Measurements from ENCODE around the gene AGA. TPM values are rescaled to one million over a fixed set of nuclear protein-coding genes. Genes with fewer than 3 reads are reported as not detected.

Gene AGA
- total RNA-seq, 1 experiment from 2014 or later: 21.5 TPM

DNA sequence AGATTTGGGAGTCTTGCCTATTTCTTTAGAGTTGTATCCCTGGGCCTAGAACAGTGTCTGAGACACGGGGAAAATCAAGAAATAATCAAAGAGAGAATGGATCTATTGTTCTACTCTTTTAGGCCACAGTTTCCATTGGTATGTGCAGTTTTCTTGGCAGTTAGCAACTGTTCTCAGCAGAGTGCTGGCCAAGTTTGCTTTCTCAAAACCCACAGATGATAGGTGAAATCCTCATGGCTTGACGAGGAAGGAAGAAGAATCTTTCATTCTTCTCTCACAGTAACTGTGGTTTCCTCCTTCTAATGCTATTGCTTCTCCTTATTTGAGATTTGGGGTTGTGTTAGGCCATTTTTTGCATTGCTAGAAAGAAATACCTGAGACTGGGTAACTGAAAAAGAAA is 42.2 kb downstream of the AGA start:
- Histone ChIP-seq H4K20me1 (ENCODE audit: low read length) (no peaks in the 10 kb centered on the region), H3K27me3 (ENCODE audit: low read length) (no peaks in the 10 kb centered on the region), H3K9me2 (replicated peaks; ENCODE audit: low read length) (no peaks in the 10 kb centered on the region), H3K4me2 (ENCODE audit: low read length) (no peak overlapping the region), H3K79me2 (ENCODE audit: low read length) (no peaks in the 10 kb centered on the region), H3K36me3 (ENCODE audit: low read depth, low read length) (no peaks in the 10 kb centered on the region), H3K9me3 (ENCODE audit: low read length) (no peaks in the 10 kb centered on the region), H3K4me1 (ENCODE audit: insufficient read depth, low read length) (peaks cover 9% of the 10 kb centered on the region; the same call in 1 of the 2 replicates), H3K4me3 (ENCODE audit: low read length) (no peak overlapping the region), H2AFZ (ENCODE audit: low read length) (no peak overlapping the region), H3F3A (ENCODE audit: low read length, unreplicated experiment) (no peaks in the 10 kb centered on the region), H3K27ac (ENCODE audit: low read length) (no peak overlapping the region), H3K9ac (ENCODE audit: low read length) (no peak overlapping the region)
- no peak for ATAC-seq
- ChIA-PET POLR2A (ENCODE audit: unreplicated experiment) (no interaction called here), CTCF (no interaction called here)
- BruUV-seq (replicated peaks): no TSS peak
- intact Hi-C loops (cut with micrococcal nuclease): no loop called here
- TF ChIP-seq EZH2 (IDR thresholded peaks at IDR 0.05; ENCODE audit: low read length, unreplicated experiment): no peak
- no peak for TF ChIP-seq EZH2phosphoT487 (IDR thresholded peaks at IDR 0.05; ENCODE audit: borderline replicate concordance, low read length)
- TF ChIP-seq, protein P1, sequence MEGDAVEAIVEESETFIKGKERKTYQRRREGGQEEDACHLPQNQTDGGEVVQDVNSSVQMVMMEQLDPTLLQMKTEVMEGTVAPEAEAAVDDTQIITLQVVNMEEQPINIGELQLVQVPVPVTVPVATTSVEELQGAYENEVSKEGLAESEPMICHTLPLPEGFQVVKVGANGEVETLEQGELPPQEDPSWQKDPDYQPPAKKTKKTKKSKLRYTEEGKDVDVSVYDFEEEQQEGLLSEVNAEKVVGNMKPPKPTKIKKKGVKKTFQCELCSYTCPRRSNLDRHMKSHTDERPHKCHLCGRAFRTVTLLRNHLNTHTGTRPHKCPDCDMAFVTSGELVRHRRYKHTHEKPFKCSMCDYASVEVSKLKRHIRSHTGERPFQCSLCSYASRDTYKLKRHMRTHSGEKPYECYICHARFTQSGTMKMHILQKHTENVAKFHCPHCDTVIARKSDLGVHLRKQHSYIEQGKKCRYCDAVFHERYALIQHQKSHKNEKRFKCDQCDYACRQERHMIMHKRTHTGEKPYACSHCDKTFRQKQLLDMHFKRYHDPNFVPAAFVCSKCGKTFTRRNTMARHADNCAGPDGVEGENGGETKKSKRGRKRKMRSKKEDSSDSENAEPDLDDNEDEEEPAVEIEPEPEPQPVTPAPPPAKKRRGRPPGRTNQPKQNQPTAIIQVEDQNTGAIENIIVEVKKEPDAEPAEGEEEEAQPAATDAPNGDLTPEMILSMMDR (conservative IDR thresholded peaks at IDR 0.05; ENCODE audit: low read depth, low read length): no peak
- no peak for DNase-seq

GRCh38 chr4:177396352-177396751 is 45.9 kb downstream of the AGA start:
- H3K27ac ChIP-seq (ENCODE audit: low read length): no peak overlapping the region
- intact Hi-C loops (cut with micrococcal nuclease): no loop called here
- ChIA-PET POLR2A (ENCODE audit: unreplicated experiment) (no interaction called here), CTCF (no interaction called here)
- no peaks in the 10 kb centered on the region for H3K79me2 ChIP-seq (ENCODE audit: low read length)
- no peak overlapping the region for H3K9ac ChIP-seq (ENCODE audit: low read length)
- H3K4me3 ChIP-seq (ENCODE audit: low read length): no peak overlapping the region
- H3K27me3 ChIP-seq (ENCODE audit: low read length): no peaks in the 10 kb centered on the region
- H3K4me2 ChIP-seq (ENCODE audit: low read length): no peak overlapping the region
- no peak for DNase-seq
- no peak for ATAC-seq
- no peaks in the 10 kb centered on the region for H3K9me2 ChIP-seq (replicated peaks; ENCODE audit: low read length)
- no peaks in the 10 kb centered on the region for H4K20me1 ChIP-seq (ENCODE audit: low read length)
- H3K9me3 ChIP-seq (ENCODE audit: low read length): no peaks in the 10 kb centered on the region
- TF ChIP-seq EZH2 (IDR thresholded peaks at IDR 0.05; ENCODE audit: low read length, unreplicated experiment): no peak
- TF ChIP-seq, protein P1 (conservative IDR thresholded peaks at IDR 0.05; ENCODE audit: low read depth, low read length): no peak
- no peak for TF ChIP-seq EZH2phosphoT487 (IDR thresholded peaks at IDR 0.05; ENCODE audit: borderline replicate concordance, low read length)
- BruUV-seq (replicated peaks): no TSS peak
- no peak overlapping the region for H2AFZ ChIP-seq (ENCODE audit: low read length)
- H3K36me3 ChIP-seq (ENCODE audit: low read depth, low read length): no peaks in the 10 kb centered on the region
- no peaks in the 10 kb centered on the region; the same call in 1 of the 2 replicates for H3K4me1 ChIP-seq (ENCODE audit: insufficient read depth, low read length)
- no peaks in the 10 kb centered on the region for H3F3A ChIP-seq (ENCODE audit: low read length, unreplicated experiment)

GRCh38 chr4:177393236-177393635 is 49.0 kb downstream of the AGA start:
- H3K27me3 ChIP-seq (ENCODE audit: low read length): no peaks in the 10 kb centered on the region
- no peaks in the 10 kb centered on the region; the same call in 1 of the 2 replicates for H3K4me1 ChIP-seq (ENCODE audit: insufficient read depth, low read length)
- no peaks in the 10 kb centered on the region for H3K36me3 ChIP-seq (ENCODE audit: low read depth, low read length)
- no peak overlapping the region for H3K4me3 ChIP-seq (ENCODE audit: low read length)
- no peaks in the 10 kb centered on the region for H4K20me1 ChIP-seq (ENCODE audit: low read length)
- ChIA-PET CTCF (no interaction called here), POLR2A (ENCODE audit: unreplicated experiment) (no interaction called here)
- H3K9me2 ChIP-seq (replicated peaks; ENCODE audit: low read length): no peaks in the 10 kb centered on the region
- intact Hi-C loops (cut with micrococcal nuclease): no loop called here
- H3K9me3 ChIP-seq (ENCODE audit: low read length): no peaks in the 10 kb centered on the region
- no peak overlapping the region for H3K27ac ChIP-seq (ENCODE audit: low read length)
- H3K9ac ChIP-seq (ENCODE audit: low read length): no peak overlapping the region
- ATAC-seq (no peak), DNase-seq (no peak)
- no TSS peak for BruUV-seq (replicated peaks)
- no peaks in the 10 kb centered on the region for H3K79me2 ChIP-seq (ENCODE audit: low read length)
- H2AFZ ChIP-seq (ENCODE audit: low read length): no peak overlapping the region
- H3F3A ChIP-seq (ENCODE audit: low read length, unreplicated experiment): no peaks in the 10 kb centered on the region
- H3K4me2 ChIP-seq (ENCODE audit: low read length): no peak overlapping the region
- TF ChIP-seq, protein P1 (conservative IDR thresholded peaks at IDR 0.05; ENCODE audit: low read depth, low read length): no peak
- TF ChIP-seq EZH2 (IDR thresholded peaks at IDR 0.05; ENCODE audit: low read length, unreplicated experiment) (no peak), EZH2phosphoT487 (IDR thresholded peaks at IDR 0.05; ENCODE audit: borderline replicate concordance, low read length) (no peak)
